Measurements from ENCODE around the gene SEMA3C.
A peak's percentile ranks its signal among the peaks of the same experiment; 100 is the strongest.
"Not testable (repeated sequence)": the region's sequence is repeated elsewhere in the genome, so short reads cannot be mapped to it uniquely, and the experiment has no call there.

SEMA3C gene

GRCh38 chr7:80932536-80932935 is 13.7 kb upstream of the SEMA3C start:
- ChIA-PET CTCF (interaction anchor here (0.6 kb wide), 1 partner anchor 400 kb away, joined by 3 read pairs; no protein-coding TSS in a partner anchor), POLR2A (ENCODE audit: low non-redundant PET) (no interaction called here)
- DNase-seq (ENCODE audit: low spot score), result no peak
- TF ChIP-seq, protein P1, sequence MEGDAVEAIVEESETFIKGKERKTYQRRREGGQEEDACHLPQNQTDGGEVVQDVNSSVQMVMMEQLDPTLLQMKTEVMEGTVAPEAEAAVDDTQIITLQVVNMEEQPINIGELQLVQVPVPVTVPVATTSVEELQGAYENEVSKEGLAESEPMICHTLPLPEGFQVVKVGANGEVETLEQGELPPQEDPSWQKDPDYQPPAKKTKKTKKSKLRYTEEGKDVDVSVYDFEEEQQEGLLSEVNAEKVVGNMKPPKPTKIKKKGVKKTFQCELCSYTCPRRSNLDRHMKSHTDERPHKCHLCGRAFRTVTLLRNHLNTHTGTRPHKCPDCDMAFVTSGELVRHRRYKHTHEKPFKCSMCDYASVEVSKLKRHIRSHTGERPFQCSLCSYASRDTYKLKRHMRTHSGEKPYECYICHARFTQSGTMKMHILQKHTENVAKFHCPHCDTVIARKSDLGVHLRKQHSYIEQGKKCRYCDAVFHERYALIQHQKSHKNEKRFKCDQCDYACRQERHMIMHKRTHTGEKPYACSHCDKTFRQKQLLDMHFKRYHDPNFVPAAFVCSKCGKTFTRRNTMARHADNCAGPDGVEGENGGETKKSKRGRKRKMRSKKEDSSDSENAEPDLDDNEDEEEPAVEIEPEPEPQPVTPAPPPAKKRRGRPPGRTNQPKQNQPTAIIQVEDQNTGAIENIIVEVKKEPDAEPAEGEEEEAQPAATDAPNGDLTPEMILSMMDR (conservative IDR thresholded peaks at IDR 0.05; ENCODE audit: low read depth), result no peak
- no peak overlapping the region for H3K27ac ChIP-seq

GRCh38 chr7:80929619-80930018 is 10.8 kb upstream of the SEMA3C start:
- POLR2A ChIA-PET (ENCODE audit: low non-redundant PET), result no interaction called here
- TF ChIP-seq, protein P1 (conservative IDR thresholded peaks at IDR 0.05; ENCODE audit: low read depth), result no peak
- H3K27ac ChIP-seq, result no peak overlapping the region
- DNase-seq (ENCODE audit: low spot score), result peak; percentile 19
- CTCF ChIA-PET, result no interaction called here

DNA sequence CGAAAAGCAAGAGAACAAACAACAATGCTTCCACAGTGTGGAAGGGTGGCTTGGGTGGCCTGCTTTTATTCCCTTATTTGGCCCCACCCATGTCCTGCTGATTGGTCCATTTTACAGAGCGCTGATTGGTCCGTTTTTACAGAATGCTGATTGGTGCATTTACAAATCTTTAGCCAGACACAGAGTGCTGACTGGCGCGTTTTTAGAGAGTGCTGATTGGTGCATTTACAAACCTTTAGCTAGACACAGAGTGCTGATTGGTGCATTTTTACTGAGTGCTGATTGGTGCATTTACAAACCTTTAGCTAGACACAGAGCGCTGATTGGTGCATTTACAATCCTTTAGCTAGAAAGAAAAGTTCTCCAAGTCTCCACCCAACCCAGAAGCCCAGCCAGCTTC is 8.1 kb upstream of the SEMA3C start:
- CTCF ChIA-PET; POLR2A ChIA-PET (ENCODE audit: low non-redundant PET); DNase-seq (ENCODE audit: low spot score); H3K27ac ChIP-seq: not testable (repeated sequence)

DNA sequence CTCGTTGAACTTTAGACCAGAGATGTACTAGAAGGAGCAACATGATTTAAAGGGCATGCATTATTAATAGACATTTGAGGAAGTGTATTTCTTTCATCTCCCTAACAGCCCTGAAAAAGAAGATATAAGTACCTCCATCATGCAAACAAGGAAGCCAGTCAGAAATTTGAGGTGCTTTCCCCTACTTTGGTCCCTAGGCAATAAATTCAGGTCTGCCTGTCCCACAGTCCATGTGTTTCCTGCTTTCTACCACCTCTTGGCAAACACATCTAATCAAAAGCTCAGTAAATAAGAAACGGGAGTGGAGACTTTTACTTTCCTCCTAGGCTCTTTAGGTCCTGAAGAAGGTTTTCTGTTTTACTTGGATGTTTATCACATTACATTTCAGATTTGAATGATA is 5.2 kb upstream of the SEMA3C start:
- TF ChIP-seq, protein P1 (conservative IDR thresholded peaks at IDR 0.05; ENCODE audit: low read depth), result no peak
- no peak for DNase-seq (ENCODE audit: low spot score)
- H3K27ac ChIP-seq, result no peak overlapping the region
- ChIA-PET POLR2A (ENCODE audit: low non-redundant PET) (no interaction called here), CTCF (interaction anchor here (0.5 kb wide), 1 partner anchor 736 kb away, joined by 3 read pairs; no protein-coding TSS in a partner anchor)

DNA sequence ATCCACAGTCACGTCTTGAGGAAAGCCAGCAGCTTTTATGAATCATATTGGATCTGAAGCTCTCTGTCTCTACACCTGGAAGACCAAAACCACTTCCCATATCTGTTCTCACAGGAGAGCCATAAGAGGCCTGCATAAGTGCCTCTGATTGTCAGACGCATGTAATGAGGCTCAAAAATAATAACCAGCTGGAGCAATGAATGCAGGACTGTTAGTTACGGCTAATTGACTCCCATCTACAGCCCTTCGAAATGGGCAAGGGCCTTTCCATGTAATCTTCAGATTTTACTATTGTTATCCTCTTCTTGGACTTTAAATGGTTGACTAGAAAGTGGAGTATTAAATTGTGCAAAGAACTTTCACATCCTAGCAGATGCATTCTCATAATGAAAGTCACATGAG is 4.4 kb upstream of the SEMA3C start:
- TF ChIP-seq, protein P1 (conservative IDR thresholded peaks at IDR 0.05; ENCODE audit: low read depth), result no peak
- ChIA-PET POLR2A (ENCODE audit: low non-redundant PET) (no interaction called here), CTCF (interaction anchor here (0.6 kb wide), 1 partner anchor 41 kb away, joined by 5 read pairs; no protein-coding TSS in a partner anchor)
- no peak overlapping the region for H3K27ac ChIP-seq
- no peak for DNase-seq (ENCODE audit: low spot score)

GRCh38 chr7:80922253-80923049 is 3.6 kb upstream of the SEMA3C start:
- TF ChIP-seq, protein P1 (conservative IDR thresholded peaks at IDR 0.05; ENCODE audit: low read depth), result no peak
- POLR2A ChIA-PET (ENCODE audit: low non-redundant PET), result no interaction called here
- CTCF ChIA-PET, result no interaction called here
- H3K27ac ChIP-seq, result no peak overlapping the region
- no peak for DNase-seq (ENCODE audit: low spot score)

GRCh38 chr7:80921130-80921529 is 2.3 kb upstream of the SEMA3C start:
- ChIA-PET POLR2A (ENCODE audit: low non-redundant PET) (no interaction called here), CTCF (interaction anchor here (0.9 kb wide), 1 partner anchor 19 kb away, joined by 3 read pairs; no protein-coding TSS in a partner anchor)
- TF ChIP-seq, protein P1 (conservative IDR thresholded peaks at IDR 0.05; ENCODE audit: low read depth), result no peak
- peak; percentile 10 for DNase-seq (ENCODE audit: low spot score)
- H3K27ac ChIP-seq, result no peak overlapping the region
